ENCODE results near the gene DAG1. TPM values are rescaled to one million over a fixed set of nuclear protein-coding genes. Genes with fewer than 3 reads are reported as not detected.
A peak's percentile ranks its signal among the peaks of the same experiment; 100 is the strongest.

The DAG1 gene
- polyA plus RNA-seq, 1 of the 3 experiments (the other 2 are of a cell fraction): 54.4 TPM

DNA sequence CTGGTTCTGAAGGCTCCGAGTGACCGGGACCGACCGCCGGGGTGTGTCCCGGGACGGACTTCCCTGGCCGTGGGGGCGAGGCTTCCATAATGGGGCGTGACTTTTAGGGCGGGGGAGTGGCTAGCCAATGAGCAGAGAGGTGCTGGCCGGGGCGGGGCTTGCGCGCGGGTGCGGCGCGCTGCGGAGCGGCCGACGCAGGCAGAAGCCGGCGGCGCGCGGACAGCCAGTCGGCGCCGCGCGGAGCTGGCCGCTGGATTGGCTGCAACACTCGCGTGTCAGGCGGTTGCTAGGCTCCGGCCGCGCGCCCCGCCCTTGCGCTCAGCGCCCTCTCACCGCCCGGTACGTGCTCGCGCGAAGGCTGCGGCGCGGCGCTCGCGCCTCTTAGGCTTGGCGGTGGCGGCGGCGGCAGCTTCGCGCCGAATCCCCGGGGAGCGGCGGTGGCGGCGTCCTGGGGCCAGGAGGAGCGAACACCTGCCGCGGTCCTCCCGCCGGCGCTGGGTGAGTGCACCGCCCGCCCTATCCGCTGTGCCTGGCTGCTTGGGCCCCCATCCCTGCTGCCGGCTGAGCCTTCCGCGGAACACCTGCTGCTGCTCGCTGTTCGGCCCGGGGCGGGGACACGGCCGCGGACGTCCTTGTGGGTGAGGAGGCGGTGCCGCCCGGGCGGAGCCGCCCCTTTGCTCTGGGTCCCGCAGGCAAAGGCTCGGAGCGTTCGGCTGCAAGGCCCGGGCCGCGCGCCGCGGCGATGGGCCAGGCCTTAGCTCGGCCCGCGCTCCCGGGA lies at the start of gene DAG1 (continued):
- TF ChIP-seq REST (IDR thresholded peaks at IDR 0.05; ENCODE audit: low read depth, low read length) (no peak), JUND (IDR thresholded peaks at IDR 0.05) (no peak), FOXJ3 (CRISPR knock-in tag; IDR thresholded peaks at IDR 0.05) (no peak), MXI1 (IDR thresholded peaks at IDR 0.05; ENCODE audit: low read depth, low read length) (peak; percentile 27), TCF12 (IDR thresholded peaks at IDR 0.05) (peak; percentile 17; the same call in 1 of the 2 replicates), CHD2 (IDR thresholded peaks at IDR 0.05; ENCODE audit: low read length, partially characterized antibody) (peak; percentile 1)
- TF ChIP-seq, protein P1, sequence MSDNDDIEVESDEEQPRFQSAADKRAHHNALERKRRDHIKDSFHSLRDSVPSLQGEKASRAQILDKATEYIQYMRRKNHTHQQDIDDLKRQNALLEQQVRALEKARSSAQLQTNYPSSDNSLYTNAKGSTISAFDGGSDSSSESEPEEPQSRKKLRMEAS (IDR thresholded peaks at IDR 0.05; ENCODE audit: low read depth): no peak

- no peak for DNase-seq
- POLR2A ChIA-PET: interaction anchor here (1.1 to 1.2 kb wide), 2 partner anchors 10 to 82 kb away, joined by 3 to 4 read pairs; partner anchors contain the start of genes RHOA and TCTA
- Histone ChIP-seq H3K4me2 (no peak overlapping the region), H3K27me3 (ENCODE audit: insufficient read depth) (no peaks in the 10 kb centered on the region), H4K20me1 (ENCODE audit: insufficient read depth) (no peaks in the 10 kb centered on the region), H3K9me2 (no peaks in the 10 kb centered on the region), H3K79me2 (ENCODE audit: insufficient read depth) (no peaks in the 10 kb centered on the region), H3K4me1 (ENCODE audit: control insufficient read depth in 1 of 2, insufficient read depth in 2 of 2, low read depth in 1 of 2, low read length in 1 of 2) (peaks cover 0 to 12% of the 10 kb centered on the region in 2 experiments; a peak in 1 of 4 replicates), H2AFZ (ENCODE audit: low read depth) (no peak overlapping the region), H3K9me3 (no peaks in the 10 kb centered on the region), H3K4me3 (ENCODE audit: low read depth in 2 of 2, low read length in 1 of 2) (peak overlapping the region in 1 of 2 experiments; percentile 27; a peak in 1 of 4 replicates), H3K36me3 (replicated peaks in 1 of 2; ENCODE audit: control insufficient read depth in 1 of 2, insufficient read depth in 2 of 2, low read length in 1 of 2) (peaks cover 5 to 21% of the 10 kb centered on the region in 2 experiments), H3K27ac (ENCODE audit: low read depth in 2 of 2, low read length in 1 of 2) (peak overlapping the region in 1 of 2 experiments; percentile 79; a peak in 3 of 4 replicates), H3K9ac (no peak overlapping the region), H3F3A (replicated peaks; ENCODE audit: insufficient read depth) (peaks cover 16% of the 10 kb centered on the region)
- 100% methylated on average over 5 of the region's 14 CpGs for WGBS (ENCODE audit: low lambda C conversion rate)
- CTCF ChIA-PET: interaction anchor here (0.9 to 1.0 kb wide), 2 partner anchors 82 kb away, joined by 3 read pairs; partner anchors contain the start of gene USP4
- TF ChIP-seq EP300 (IDR thresholded peaks at IDR 0.05; ENCODE audit: borderline replicate concordance in 1 of 2, low read depth in 1 of 2, low read length in 1 of 2): no peak
- no peak for TF ChIP-seq RAD21 (IDR thresholded peaks at IDR 0.05; ENCODE audit: low read length)
- TF ChIP-seq REST (IDR thresholded peaks at IDR 0.05; ENCODE audit: low read depth, low read length): no peak
- TF ChIP-seq ELF1 (IDR thresholded peaks at IDR 0.05): no peak
- TF ChIP-seq, protein P2, sequence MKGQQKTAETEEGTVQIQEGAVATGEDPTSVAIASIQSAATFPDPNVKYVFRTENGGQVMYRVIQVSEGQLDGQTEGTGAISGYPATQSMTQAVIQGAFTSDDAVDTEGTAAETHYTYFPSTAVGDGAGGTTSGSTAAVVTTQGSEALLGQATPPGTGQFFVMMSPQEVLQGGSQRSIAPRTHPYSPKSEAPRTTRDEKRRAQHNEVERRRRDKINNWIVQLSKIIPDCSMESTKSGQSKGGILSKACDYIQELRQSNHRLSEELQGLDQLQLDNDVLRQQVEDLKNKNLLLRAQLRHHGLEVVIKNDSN (IDR thresholded peaks at IDR 0.05; ENCODE audit: borderline replicate concordance, low read depth): no peak
- no peak for TF ChIP-seq TEAD4 (IDR thresholded peaks at IDR 0.05; ENCODE audit: borderline replicate concordance, insufficient read depth)
- TF ChIP-seq, protein P3, sequence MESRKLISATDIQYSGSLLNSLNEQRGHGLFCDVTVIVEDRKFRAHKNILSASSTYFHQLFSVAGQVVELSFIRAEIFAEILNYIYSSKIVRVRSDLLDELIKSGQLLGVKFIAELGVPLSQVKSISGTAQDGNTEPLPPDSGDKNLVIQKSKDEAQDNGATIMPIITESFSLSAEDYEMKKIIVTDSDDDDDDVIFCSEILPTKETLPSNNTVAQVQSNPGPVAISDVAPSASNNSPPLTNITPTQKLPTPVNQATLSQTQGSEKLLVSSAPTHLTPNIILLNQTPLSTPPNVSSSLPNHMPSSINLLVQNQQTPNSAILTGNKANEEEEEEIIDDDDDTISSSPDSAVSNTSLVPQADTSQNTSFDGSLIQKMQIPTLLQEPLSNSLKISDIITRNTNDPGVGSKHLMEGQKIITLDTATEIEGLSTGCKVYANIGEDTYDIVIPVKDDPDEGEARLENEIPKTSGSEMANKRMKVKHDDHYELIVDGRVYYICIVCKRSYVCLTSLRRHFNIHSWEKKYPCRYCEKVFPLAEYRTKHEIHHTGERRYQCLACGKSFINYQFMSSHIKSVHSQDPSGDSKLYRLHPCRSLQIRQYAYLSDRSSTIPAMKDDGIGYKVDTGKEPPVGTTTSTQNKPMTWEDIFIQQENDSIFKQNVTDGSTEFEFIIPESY (IDR thresholded peaks at IDR 0.05; ENCODE audit: borderline replicate concordance, low read depth): no peak
- no peak for TF ChIP-seq GATA2 (CRISPR knock-in tag; IDR thresholded peaks at IDR 0.05)
- no peak for TF ChIP-seq RCOR1 (IDR thresholded peaks at IDR 0.05; ENCODE audit: low read length)
- TF ChIP-seq, protein P4, sequence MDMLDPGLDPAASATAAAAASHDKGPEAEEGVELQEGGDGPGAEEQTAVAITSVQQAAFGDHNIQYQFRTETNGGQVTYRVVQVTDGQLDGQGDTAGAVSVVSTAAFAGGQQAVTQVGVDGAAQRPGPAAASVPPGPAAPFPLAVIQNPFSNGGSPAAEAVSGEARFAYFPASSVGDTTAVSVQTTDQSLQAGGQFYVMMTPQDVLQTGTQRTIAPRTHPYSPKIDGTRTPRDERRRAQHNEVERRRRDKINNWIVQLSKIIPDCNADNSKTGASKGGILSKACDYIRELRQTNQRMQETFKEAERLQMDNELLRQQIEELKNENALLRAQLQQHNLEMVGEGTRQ (IDR thresholded peaks at IDR 0.05; ENCODE audit: borderline replicate concordance, low read depth, low read length): no peak
- TF ChIP-seq TCF12 (IDR thresholded peaks at IDR 0.05): no peak
- TF ChIP-seq, protein P1 (IDR thresholded peaks at IDR 0.05; ENCODE audit: low read depth): no peak
- TF ChIP-seq CHD2 (IDR thresholded peaks at IDR 0.05; ENCODE audit: low read length, partially characterized antibody): no peak
Measured at GRCh38 chr3:49421890-49422378, 48.1 kb upstream of the DAG1 start.

All from SK-N-SH (cell line).